GM06990 (cell line): ENCODE results near the gene HMX3.

ENCODE experiments used
- DNase-seq: peaks from one replicate; pipeline ENCODE4 v3.0.0-alpha.2; 2011; ENCODE audit not compliant: insufficient read length; ENCODE audit errors: extremely low read depth
- H3K27me3 ChIP-seq: replicated peaks from 2 replicates; pipeline ENCODE4 v1.6.0; 2011; ENCODE audit warnings: low read length; ENCODE audit not compliant: control insufficient read depth, insufficient read depth
- H3K36me3 ChIP-seq: 2 replicates; pipeline ENCODE4 v1.5.1; 2011; ENCODE audit warnings: low read length; ENCODE audit not compliant: control insufficient read depth, insufficient read depth
- H3K4me3 ChIP-seq: replicated peaks from 2 replicates; pipeline ENCODE4 v1.5.1; 2011; ENCODE audit warnings: low read depth, mild to moderate bottlenecking, control low read depth, low read length
- TF ChIP-seq, protein P1 (sequence below): IDR thresholded peaks from 2 replicates; pipeline ENCODE4 v1.5.1; 2011; ENCODE audit warnings: low read length, control low read depth, mild to moderate bottlenecking, inconsistent platforms; ENCODE audit not compliant: insufficient read depth, poor library complexity, severe bottlenecking

The HMX3 gene

DNA sequence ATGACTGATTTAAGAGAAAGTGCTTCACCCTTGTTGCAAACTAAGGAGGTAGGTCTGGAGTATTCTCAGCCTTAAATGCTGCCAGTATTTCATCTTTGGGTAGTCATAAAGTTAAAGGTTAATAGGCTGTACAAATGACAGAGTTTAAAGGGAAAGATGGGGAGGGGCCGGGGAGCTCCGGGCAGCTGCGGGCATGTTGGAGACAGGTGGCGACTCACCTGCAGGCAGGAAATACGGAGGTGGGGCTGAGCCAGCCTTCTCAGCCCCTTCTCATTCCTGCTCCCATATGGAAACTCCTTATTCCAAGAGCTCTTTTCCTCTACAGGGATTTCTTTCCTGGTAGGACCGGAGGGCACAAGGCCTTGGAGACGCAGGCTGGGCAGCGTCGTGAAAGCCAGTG, 31.8 kb upstream of the HMX3 start:
- no peak overlapping the region for H3K4me3 ChIP-seq
- DNase-seq: no peak

DNA sequence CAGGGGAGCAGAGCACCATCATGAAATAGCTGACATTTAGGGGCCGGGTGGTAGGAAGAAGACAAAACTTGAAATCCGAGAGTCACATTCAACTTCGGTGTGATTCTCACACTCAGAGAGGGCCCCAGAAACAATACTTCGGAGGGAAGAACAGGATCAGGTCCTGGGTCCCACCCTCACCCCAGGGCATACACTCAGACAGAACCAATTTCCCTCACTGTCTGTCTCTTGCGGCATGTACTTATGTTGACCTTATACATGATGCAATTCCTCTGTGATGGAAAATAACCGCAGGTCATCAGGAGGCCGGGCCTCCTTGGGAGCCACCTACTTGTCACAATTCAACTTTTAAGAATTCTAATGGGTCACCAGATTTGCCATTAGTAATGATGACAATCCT, 26.3 kb upstream of the HMX3 start:
- TF ChIP-seq, protein P1, sequence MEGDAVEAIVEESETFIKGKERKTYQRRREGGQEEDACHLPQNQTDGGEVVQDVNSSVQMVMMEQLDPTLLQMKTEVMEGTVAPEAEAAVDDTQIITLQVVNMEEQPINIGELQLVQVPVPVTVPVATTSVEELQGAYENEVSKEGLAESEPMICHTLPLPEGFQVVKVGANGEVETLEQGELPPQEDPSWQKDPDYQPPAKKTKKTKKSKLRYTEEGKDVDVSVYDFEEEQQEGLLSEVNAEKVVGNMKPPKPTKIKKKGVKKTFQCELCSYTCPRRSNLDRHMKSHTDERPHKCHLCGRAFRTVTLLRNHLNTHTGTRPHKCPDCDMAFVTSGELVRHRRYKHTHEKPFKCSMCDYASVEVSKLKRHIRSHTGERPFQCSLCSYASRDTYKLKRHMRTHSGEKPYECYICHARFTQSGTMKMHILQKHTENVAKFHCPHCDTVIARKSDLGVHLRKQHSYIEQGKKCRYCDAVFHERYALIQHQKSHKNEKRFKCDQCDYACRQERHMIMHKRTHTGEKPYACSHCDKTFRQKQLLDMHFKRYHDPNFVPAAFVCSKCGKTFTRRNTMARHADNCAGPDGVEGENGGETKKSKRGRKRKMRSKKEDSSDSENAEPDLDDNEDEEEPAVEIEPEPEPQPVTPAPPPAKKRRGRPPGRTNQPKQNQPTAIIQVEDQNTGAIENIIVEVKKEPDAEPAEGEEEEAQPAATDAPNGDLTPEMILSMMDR: no peak
- no peaks in the 10 kb centered on the region; the same call in none of the 2 replicates for H3K27me3 ChIP-seq
- DNase-seq: no peak

More for the DNA sequence above, 31.8 kb upstream of the HMX3 start:
- no peaks in the 10 kb centered on the region; the same call in none of the 2 replicates for H3K27me3 ChIP-seq
- no peaks in the 10 kb centered on the region for H3K36me3 ChIP-seq
- TF ChIP-seq, protein P1: no peak

DNA sequence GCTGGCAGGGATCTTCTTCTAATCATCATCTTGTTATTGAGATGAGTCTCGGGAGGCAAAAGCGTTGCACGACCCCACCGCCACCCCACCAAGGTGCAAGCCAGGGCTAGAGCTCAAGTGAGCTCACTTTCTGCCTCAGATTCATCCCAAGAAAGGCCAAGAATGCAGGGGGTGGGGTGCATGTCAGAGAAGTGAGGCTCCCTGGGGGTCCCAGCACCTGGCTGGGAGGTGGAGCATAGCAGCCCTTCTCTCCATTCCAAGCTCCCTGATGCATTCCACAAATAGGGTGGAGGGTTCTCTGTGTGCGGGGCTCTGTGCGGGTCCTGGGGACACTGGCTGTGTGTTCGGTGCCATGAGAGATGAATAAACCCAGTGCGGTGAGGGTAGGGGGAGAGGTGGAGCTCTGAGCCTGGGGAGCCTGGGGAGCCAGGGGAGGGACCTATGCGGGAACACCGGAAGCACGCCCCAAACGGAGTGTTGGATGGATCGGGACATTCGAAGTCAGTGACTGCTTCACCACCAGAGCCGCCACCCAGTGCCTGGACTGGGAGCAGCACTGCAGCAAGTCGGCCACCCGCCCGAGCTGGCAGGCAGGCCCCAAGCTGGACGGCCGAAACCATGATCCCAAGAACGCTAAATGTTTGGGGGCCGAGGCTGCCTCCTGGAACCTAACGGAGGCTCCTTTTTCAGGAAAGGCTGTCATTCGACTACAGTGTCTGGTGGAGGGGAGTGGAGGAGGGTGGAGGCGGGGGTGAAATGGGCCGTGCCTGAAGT, 17.9 kb upstream of the HMX3 start:
- Histone ChIP-seq H3K27me3 (no peaks in the 10 kb centered on the region; the same call in none of the 2 replicates), H3K4me3 (no peak overlapping the region), H3K36me3 (no peaks in the 10 kb centered on the region)
- no peak for DNase-seq
- TF ChIP-seq, protein P1: no peak

More for the DNA sequence above, 26.3 kb upstream of the HMX3 start:
- Histone ChIP-seq H3K4me3 (no peak overlapping the region), H3K36me3 (no peaks in the 10 kb centered on the region)

DNA sequence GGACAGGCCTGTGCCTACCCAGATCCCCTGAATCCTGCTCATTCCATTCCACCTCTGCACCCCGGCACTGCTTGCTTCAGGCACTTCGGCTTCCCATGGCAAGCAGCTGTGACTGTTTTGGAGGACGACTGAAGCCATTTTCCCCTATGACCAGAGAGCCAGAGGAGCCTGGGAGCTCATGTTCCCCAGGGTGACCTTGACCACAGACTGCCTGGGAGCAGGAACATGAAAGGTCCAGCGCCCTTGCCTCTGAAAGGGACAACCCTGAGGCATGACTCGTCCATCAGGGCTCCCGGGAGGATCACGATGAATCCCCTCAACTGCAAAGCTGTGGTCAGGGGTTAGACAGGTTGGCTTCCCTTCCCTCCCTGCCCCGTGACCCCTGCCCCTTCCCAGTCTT, 16.7 kb upstream of the HMX3 start:
- no peaks in the 10 kb centered on the region; the same call in none of the 2 replicates for H3K27me3 ChIP-seq
- TF ChIP-seq, protein P1: no peak
- H3K4me3 ChIP-seq: no peak overlapping the region
- no peaks in the 10 kb centered on the region for H3K36me3 ChIP-seq
- DNase-seq: no peak

DNA sequence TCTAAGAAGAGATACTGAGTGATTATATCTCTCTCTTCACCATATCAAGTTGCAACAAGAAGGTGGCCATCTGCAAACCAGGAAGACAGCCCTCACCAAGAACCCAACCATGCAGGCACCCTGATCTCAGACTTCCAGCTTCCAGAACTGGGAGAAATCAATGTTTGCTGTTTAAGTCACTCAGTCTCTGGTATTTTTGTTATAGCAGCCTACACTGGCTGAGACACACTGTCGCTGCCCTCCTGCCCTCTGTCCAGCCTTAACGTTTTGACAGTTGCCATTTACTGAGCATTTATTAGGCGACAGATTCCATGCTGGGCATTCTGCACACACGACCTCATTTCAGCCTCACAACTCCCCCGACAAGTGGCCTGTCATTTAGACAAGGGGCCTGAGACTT, 9.5 kb upstream of the HMX3 start:
- no peaks in the 10 kb centered on the region; the same call in none of the 2 replicates for H3K27me3 ChIP-seq
- no peaks in the 10 kb centered on the region for H3K36me3 ChIP-seq
- no peak for DNase-seq
- no peak overlapping the region for H3K4me3 ChIP-seq
- TF ChIP-seq, protein P1: no peak
